H1 (cell line): ENCODE results near the gene DPH6. TPM values are rescaled to one million over a fixed set of nuclear protein-coding genes. Genes with fewer than 3 reads are reported as not detected.

Experiments
- CTCF ChIA-PET: fragments of 300-600 bp; sonication (Branson Sonifier 250); formaldehyde crosslinking; loops from one replicate; lab custom pipeline; 2021; ENCODE audit not compliant: partially characterized antibody; lab: Charles Lee
- POLR2A ChIA-PET: fragments of 300-600 bp; sonication (Branson Sonifier 250); formaldehyde crosslinking; loops from one replicate; lab custom pipeline; 2021; ENCODE audit warnings: inconsistent platforms; ENCODE audit not compliant: partially characterized antibody; lab: Charles Lee
- DNase-seq, 2 experiments: peaks; one replicate each; pipeline versions ENCODE4 v3.0.0 to v3.0.0-alpha.2; 2010 to 2022; ENCODE audit warnings: low spot score in 2 of 2, low read depth in 1 of 2, mixed read lengths in 1 of 2
- FAIRE-seq: peaks from 2 replicates; lab custom pipeline; 2011; peaks lifted over from hg19 to GRCh38; lab: Jason Lieb, UNC
- H2AFZ ChIP-seq: 2 replicates; pipeline ENCODE4 v1.8.1; 2012; ENCODE audit warnings: low read length, inconsistent platforms
- H2AK5ac ChIP-seq: 2 replicates; pipeline ENCODE4 v1.6.1; 2013; ENCODE audit warnings: low read depth, low read length
- H2BK120ac ChIP-seq: replicated peaks from 2 replicates; pipeline ENCODE3; 2013; ENCODE audit warnings: low read depth, low read length, inconsistent platforms
- H2BK12ac ChIP-seq: 2 replicates; pipeline ENCODE4 v1.6.1; 2013; ENCODE audit warnings: low read depth, low read length
- H2BK15ac ChIP-seq: 2 replicates; pipeline ENCODE4 v1.6.1; 2013; ENCODE audit warnings: low read length
- H2BK20ac ChIP-seq: 2 replicates; pipeline ENCODE4 v1.6.1; 2013; ENCODE audit warnings: low read length
- H2BK5ac ChIP-seq: 2 replicates; pipeline ENCODE4 v1.6.1; 2013; ENCODE audit warnings: low read depth, low read length
- H3K14ac ChIP-seq: 2 replicates; pipeline ENCODE4 v1.6.1; 2013; ENCODE audit warnings: inconsistent platforms; ENCODE audit not compliant: insufficient read length
- H3K18ac ChIP-seq: 2 replicates; pipeline ENCODE4 v1.6.1; 2013; ENCODE audit warnings: low read length; ENCODE audit errors: extremely low read depth
- H3K23ac ChIP-seq: 2 replicates; pipeline ENCODE4 v1.6.1; 2013; ENCODE audit warnings: inconsistent platforms; ENCODE audit not compliant: insufficient read length
- H3K23me2 ChIP-seq: 2 replicates; pipeline ENCODE4 v1.6.1; 2013; ENCODE audit warnings: low read depth, low read length
- H3K27ac ChIP-seq: 2 replicates; pipeline ENCODE4 v1.6.1; 2011; ENCODE audit warnings: low read depth, low read length, inconsistent platforms
- H3K27me3 ChIP-seq, 4 experiments: replicated peaks in 1 of 4; 1 replicate in 1 of 4; 2 replicates in 3 of 4; pipeline versions ENCODE4 v1.6.1 to v1.8.1; 2011 to 2013; ENCODE audit warnings: low read length in 3 of 4, mild to moderate bottlenecking in 3 of 4, inconsistent platforms in 2 of 4, mixed read lengths in 2 of 4, moderate library complexity in 1 of 4; ENCODE audit not compliant: control insufficient read depth in 3 of 4, insufficient read depth in 3 of 4; ENCODE audit errors: extremely low read depth in 1 of 4
- H3K36me3 ChIP-seq, 4 experiments: 2 replicates each; pipeline versions ENCODE4 v1.6.1 to v1.8.1; 2011 to 2013; ENCODE audit warnings: mild to moderate bottlenecking in 4 of 4, low read length in 3 of 4, moderate library complexity in 2 of 4, control low read depth in 1 of 4, inconsistent platforms in 1 of 4; ENCODE audit not compliant: insufficient read depth in 4 of 4, control insufficient read depth in 2 of 4
- H3K4ac ChIP-seq: replicated peaks from 2 replicates; pipeline ENCODE3; 2013; ENCODE audit warnings: low read length, low read depth, mixed read lengths, inconsistent platforms; ENCODE audit not compliant: insufficient read length
- H3K4me1 ChIP-seq, 4 experiments: replicated peaks in 1 of 4; 1 replicate in 1 of 4; 2 replicates in 3 of 4; pipeline versions ENCODE4 v1.6.1 to v1.8.1; 2011 to 2013; ENCODE audit warnings: low read length in 3 of 4, inconsistent platforms in 2 of 4, mixed read lengths in 1 of 4; ENCODE audit not compliant: insufficient read depth in 4 of 4, control insufficient read depth in 3 of 4
- H3K4me2 ChIP-seq, 2 experiments: 2 replicates each; pipeline versions ENCODE4 v1.6.1 to v1.8.1; 2011 to 2013; ENCODE audit warnings: low read depth in 2 of 2, low read length in 2 of 2, control low read depth in 1 of 2, inconsistent platforms in 1 of 2, mild to moderate bottlenecking in 1 of 2; ENCODE audit not compliant: insufficient read depth in 1 of 2
- H3K4me3 ChIP-seq, 4 experiments: fragments of 200-600, 300-600 bp in 1 of 4; sonication (generic), shearing (Covaris generic), sonication (Bioruptor Twin) in 1 of 4; 2 replicates each; pipeline versions ENCODE4 v1.5.1 to v1.8.1; 2011 to 2016; ENCODE audit warnings: low read length in 4 of 4, low read depth in 3 of 4, control low read depth in 2 of 4, inconsistent platforms in 2 of 4, mild to moderate bottlenecking in 2 of 4, mixed read lengths in 1 of 4, moderate library complexity in 1 of 4; ENCODE audit not compliant: insufficient read depth in 2 of 4; ENCODE audit errors: extremely low read depth in 1 of 4
- H3K56ac ChIP-seq: replicated peaks from 2 replicates; pipeline ENCODE3; 2013; ENCODE audit warnings: low read depth, mild to moderate bottlenecking, mixed read lengths, low read length, inconsistent platforms; ENCODE audit not compliant: insufficient read length
- H3K79me1 ChIP-seq: 2 replicates; pipeline ENCODE4 v1.6.1; 2013; ENCODE audit warnings: low read depth, low read length, control low read depth
- H3K79me2 ChIP-seq, 2 experiments: 2 replicates each; pipeline versions ENCODE4 v1.6.1 to v1.8.1; 2012 to 2013; ENCODE audit warnings: low read length in 2 of 2, mild to moderate bottlenecking in 2 of 2, inconsistent platforms in 1 of 2; ENCODE audit not compliant: insufficient read depth in 2 of 2, control insufficient read depth in 1 of 2
- H3K9ac ChIP-seq, 4 experiments: replicated peaks in 1 of 4; 1 replicate in 1 of 4; 2 replicates in 3 of 4; pipeline versions ENCODE4 v1.6.1 to v1.8.1; 2011 to 2013; ENCODE audit warnings: low read depth in 3 of 4, low read length in 3 of 4, control low read depth in 2 of 4, mild to moderate bottlenecking in 2 of 4, moderate library complexity in 2 of 4, inconsistent platforms in 1 of 4; ENCODE audit errors: extremely low read depth in 1 of 4
- H3K9me3 ChIP-seq, 2 experiments: 2 replicates each; pipeline versions ENCODE4 v1.6.1 to v1.8.1; 2012 to 2013; ENCODE audit warnings: mild to moderate bottlenecking in 2 of 2, moderate library complexity in 2 of 2, control low read depth in 1 of 2, inconsistent platforms in 1 of 2, low read depth in 1 of 2, low read length in 1 of 2, mixed read lengths in 1 of 2; ENCODE audit not compliant: insufficient read depth in 2 of 2
- H4K20me1 ChIP-seq, 2 experiments: replicated peaks in 1 of 2; 2 replicates each; pipeline versions ENCODE3 to v1.8.1; 2011 to 2013; ENCODE audit warnings: inconsistent platforms in 2 of 2, low read length in 2 of 2, mild to moderate bottlenecking in 1 of 2; ENCODE audit not compliant: insufficient read depth in 2 of 2, control insufficient read depth in 1 of 2
- H4K5ac ChIP-seq: 2 replicates; pipeline ENCODE4 v1.6.1; 2013; ENCODE audit warnings: low read length, low read depth, mixed read lengths, inconsistent platforms; ENCODE audit not compliant: insufficient read length
- H4K8ac ChIP-seq: 2 replicates; pipeline ENCODE4 v1.8.0; 2013; ENCODE audit warnings: mild to moderate bottlenecking, moderate library complexity, low read length, inconsistent platforms; ENCODE audit not compliant: insufficient read depth; ENCODE audit errors: extremely low read depth
- H4K91ac ChIP-seq: replicated peaks from 2 replicates; pipeline ENCODE3; 2013; ENCODE audit warnings: low read length, mixed read lengths, inconsistent platforms; ENCODE audit not compliant: insufficient read length
- CTCF ChIP-seq, 3 experiments: IDR thresholded peaks; 1 replicate in 2 of 3; 2 replicates in 1 of 3; pipeline versions ENCODE4 v1.5.1 to v1.6.1; 2011; ENCODE audit warnings: low read length in 3 of 3, mild to moderate bottlenecking in 3 of 3, inconsistent platforms in 2 of 3, low read depth in 1 of 3, moderate library complexity in 1 of 3; ENCODE audit not compliant: insufficient read depth in 1 of 3; ENCODE audit errors: control extremely low read depth in 1 of 3
- E2F6 ChIP-seq: IDR thresholded peaks from 2 replicates; pipeline ENCODE4 v1.6.1; 2012; ENCODE audit warnings: inconsistent platforms
- HDAC6 ChIP-seq: IDR thresholded peaks from one replicate; pipeline ENCODE4 v1.7.1; 2012; ENCODE audit warnings: low read depth, mild to moderate bottlenecking, inconsistent platforms, low read length, moderate library complexity
- POLR2AphosphoS5 ChIP-seq: IDR thresholded peaks from 2 replicates; pipeline ENCODE4 v1.6.1; 2011; ENCODE audit warnings: low read depth, low read length
- POU5F1 ChIP-seq: IDR thresholded peaks from 2 replicates; pipeline ENCODE4 v1.6.1; 2011; ENCODE audit warnings: low read depth, mild to moderate bottlenecking, low read length, moderate library complexity
- RBBP5 ChIP-seq: IDR thresholded peaks from 2 replicates; pipeline ENCODE4 v1.7.1; 2012; ENCODE audit warnings: low read depth, mild to moderate bottlenecking, inconsistent platforms, low read length, moderate library complexity, borderline replicate concordance
- SP2 ChIP-seq: IDR thresholded peaks from 2 replicates; pipeline ENCODE4 v1.6.1; 2012; ENCODE audit warnings: mild to moderate bottlenecking, low read length, inconsistent platforms
- SRF ChIP-seq: IDR thresholded peaks from 2 replicates; pipeline ENCODE4 v1.6.1; 2011; ENCODE audit warnings: mild to moderate bottlenecking, low read depth, low read length, moderate library complexity
- WGBS, 2 experiments: shearing (Covaris generic) in 1 of 2; methylation state at CpG; one replicate each; pipeline versions ENCODE4 v1.1.6 to v1.1.7; 2013 to 2015; ENCODE audit warnings: low lambda C conversion rate in 2 of 2, mixed read lengths in 2 of 2, inconsistent platforms in 1 of 2, low coverage in 1 of 2, missing lambda C conversion rate in 1 of 2; ENCODE audit not compliant: insufficient replicate concordance in 2 of 2, insufficient coverage in 1 of 2, insufficient read length in 1 of 2; ENCODE audit errors: extremely low coverage in 1 of 2, missing lambda C conversion rate in 1 of 2; 5-methylcytosine and 5-hydroxymethylcytosine counted together
- polyA plus RNA-seq, 7 experiments: library from polyadenylated mRNA; depleted of rRNA in 3 of 7; stranded (reverse) in 5 of 7; unstranded in 2 of 7; fragments of >200 nt in 5 of 7; fragments of 200-250 nt in 2 of 7; gene quantifications; 1 replicate in 5 of 7; 2 replicates in 1 of 7; 4 replicates in 1 of 7; pipeline versions ENCODE4 v1.2.1 to v1.2.3, GENCODE V29; 2011 to 2013; ENCODE audit warnings: missing spikeins in 2 of 7, mixed read lengths in 2 of 7
- total RNA-seq: library from RNA; stranded (reverse); fragmentation: NEBNext Ultra II Directional; extraction: Animal tissue kit (Norgen Biotek cat#: 25700); gene quantifications from 2 replicates; pipeline ENCODE4 v1.2.1, GENCODE V29; 2021

Gene DPH6
- total and polyA plus RNA-seq, 2 of the 8 experiments (the other 6 are each of a cell fraction or from before 2014, with no cell fraction given), result 21.6 to 30.5 TPM

GRCh38 chr15:35548435-35548834 is 2.5 kb upstream of the DPH6 start:
- FAIRE-seq (peak; percentile 70), DNase-seq (no peak)
- 0 out of 4 replicates have a peak, but pooled peaks cover 0 to 4% of the 10 kb centered on the region in 2 experiments for H3K79me2 ChIP-seq
- no peak overlapping the region for H2BK15ac ChIP-seq
- no peak overlapping the region for H3K9ac ChIP-seq
- H2AK5ac ChIP-seq, result no peak overlapping the region
- H2AFZ ChIP-seq, result no peak overlapping the region
- peaks cover 3 to 28% (median 25%) of the 10 kb centered on the region in 4 experiments; a peak in 6 of 7 replicates for H3K4me1 ChIP-seq
- H3K4me2 ChIP-seq, result peak overlapping the region; percentile 49 to 96
- peak overlapping the region; percentile 31; the same call in 1 of the 2 replicates for H3K27ac ChIP-seq
- peaks cover 14% of the 10 kb centered on the region for H3K23me2 ChIP-seq
- CTCF ChIA-PET, result no interaction called here
- H3K14ac ChIP-seq, result no peak overlapping the region
- H2BK5ac ChIP-seq, result peak overlapping the region; percentile 88; the same call in 1 of the 2 replicates
- 0 out of 2 replicates have a peak overlapping the region, but pooled peaks have one; percentile 62 for H2BK20ac ChIP-seq
- no peak overlapping the region for H4K8ac ChIP-seq
- H3K56ac ChIP-seq, result no peak overlapping the region
- H4K20me1 ChIP-seq, result no peaks in the 10 kb centered on the region
- H3K23ac ChIP-seq, result no peak overlapping the region
- no peaks in the 10 kb centered on the region for H3K79me1 ChIP-seq
- peak overlapping the region in 2 of 4 experiments; percentile 3 to 70; a peak in 2 of 8 replicates for H3K4me3 ChIP-seq
- H4K5ac ChIP-seq, result peak overlapping the region; percentile 67
- peak overlapping the region; percentile 32; the same call in 1 of the 2 replicates for H2BK12ac ChIP-seq
- WGBS, 2 experiments, result 11% methylated on average over 2 of the region's 2 CpGs; no CpG with 5 or more reads in 1 of the 2 experiments
- H2BK120ac ChIP-seq, result peak overlapping the region; percentile 97
- peaks cover 0 to under 1% (median 0%) of the 10 kb centered on the region in 4 experiments; a peak in 1 of 7 replicates for H3K27me3 ChIP-seq
- H3K4ac ChIP-seq, result no peak overlapping the region
- H3K36me3 ChIP-seq, result no peaks in the 10 kb centered on the region
- H3K9me3 ChIP-seq, result no peaks in the 10 kb centered on the region
- H4K91ac ChIP-seq, result peak overlapping the region; percentile 96
- POLR2A ChIA-PET, result interaction anchor here (0.8 to 1.9 kb wide), 2 partner anchors 39 to 158 kb away, joined by 3 read pairs; no protein-coding TSS in a partner anchor
- no peak overlapping the region for H3K18ac ChIP-seq
- TF ChIP-seq HDAC6 (no peak), POU5F1 (no peak), RBBP5 (no peak), SRF (no peak), POLR2AphosphoS5 (no peak), E2F6 (no peak), SP2 (no peak), CTCF (IDR thresholded peaks at IDR 0.05; ENCODE audit: control extremely low read depth in 1 of 3, insufficient read depth in 1 of 3, low read depth in 1 of 3, low read length in 3 of 3) (no peak)
